CD4-positive, alpha-beta T cell (primary cell): ENCODE results near the gene MED12L. TPM values are rescaled to one million over a fixed set of nuclear protein-coding genes. Genes with fewer than 3 reads are reported as not detected.

ENCODE experiments used
- ATAC-seq: fragments of 200-7000 bp; cut with Tn5 transposase; one replicate; pipeline ENCODE4 v1.10.0; 2022; ENCODE audit warnings: mild to moderate bottlenecking; ENCODE audit not compliant: poor library complexity
- CTCF ChIA-PET: fragments of 350-600 bp; sonication (Branson Sonifier 250); formaldehyde crosslinking; loops from one replicate; lab custom pipeline; 2021; ENCODE audit warnings: antibody characterized with exemption, inconsistent platforms; lab: Charles Lee
- POLR2A ChIA-PET: fragments of 350-600 bp; sonication (Branson Sonifier 250); formaldehyde crosslinking; loops from one replicate; lab custom pipeline; 2021; ENCODE audit warnings: antibody characterized with exemption, inconsistent platforms; lab: Charles Lee
- DNase-seq, 14 experiments: peaks; one replicate each; pipeline ENCODE4 v3.0.0-alpha.2; 2013 to 2020; ENCODE audit warnings: mixed read lengths in 2 of 14
- H3K27ac ChIP-seq, 2 donors: one replicate each; pipeline versions ENCODE4 v1.5.1 to v1.7.0; 2013; ENCODE audit warnings: low read length in 2 of 2, low read depth in 1 of 2, mild to moderate bottlenecking in 1 of 2
- H3K27me3 ChIP-seq, 2 experiments: 1 replicate in 1 of 2; 2 replicates in 1 of 2; pipeline versions ENCODE4 v1.6.1 to v1.7.0; 2013; ENCODE audit warnings: low read length in 2 of 2, control low read depth in 1 of 2, mild to moderate bottlenecking in 1 of 2, moderate library complexity in 1 of 2; ENCODE audit not compliant: insufficient read depth in 2 of 2, control insufficient read depth in 1 of 2
- H3K36me3 ChIP-seq: one replicate; pipeline ENCODE4 v1.6.1; 2013; ENCODE audit warnings: low read length, control low read depth; ENCODE audit not compliant: insufficient read depth
- H3K4me1 ChIP-seq: one replicate; pipeline ENCODE4 v1.6.1; 2013; ENCODE audit warnings: low read length, control low read depth; ENCODE audit not compliant: insufficient read depth
- H3K4me3 ChIP-seq: one replicate; pipeline ENCODE4 v1.5.1; 2013; ENCODE audit warnings: mild to moderate bottlenecking, low read length, moderate library complexity
- H3K9me3 ChIP-seq, 2 experiments: 1 replicate in 1 of 2; 2 replicates in 1 of 2; pipeline versions ENCODE4 v1.6.1 to v1.7.0; 2013; ENCODE audit warnings: low read length in 2 of 2, mild to moderate bottlenecking in 2 of 2, control low read depth in 1 of 2, moderate library complexity in 1 of 2; ENCODE audit not compliant: control insufficient read depth in 1 of 2, insufficient read depth in 1 of 2
- H3K27ac Mint-ChIP-seq: one replicate; pipeline ENCODE4 v1.8.0; 2020; ENCODE audit warnings: mixed read lengths
- H3K27me3 Mint-ChIP-seq: one replicate; pipeline ENCODE4 v1.8.0; 2021; ENCODE audit warnings: mixed read lengths
- H3K36me3 Mint-ChIP-seq: one replicate; pipeline ENCODE4 v1.8.0; 2021; ENCODE audit warnings: low read depth, mixed read lengths
- H3K4me1 Mint-ChIP-seq: one replicate; pipeline ENCODE4 v1.8.0; 2021; ENCODE audit warnings: low read depth, mixed read lengths
- H3K4me3 Mint-ChIP-seq: one replicate; pipeline ENCODE4 v1.8.0; 2020; ENCODE audit warnings: mild to moderate bottlenecking, mixed read lengths
- H3K9me3 Mint-ChIP-seq: one replicate; pipeline ENCODE4 v1.8.0; 2020; ENCODE audit warnings: mixed read lengths
- CTCF ChIP-seq: fragments of 200-600 bp; IDR thresholded peaks from one replicate; pipeline ENCODE4 v1.8.0; 2022; ENCODE audit warnings: antibody characterized with exemption, mild to moderate bottlenecking
- intact Hi-C, 2 experiments: fragments of 100-400 bp; cut with DNase I in 1 of 2; cut with micrococcal nuclease in 1 of 2; formaldehyde crosslinking; loops; one replicate each; pipeline versions ENCODE4 v1.15.1 to v1.9.0; 2023 to 2025; cut with DNase I, micrococcal nuclease
- total RNA-seq, 174 experiments: library from RNA in 2 of 174; stranded (reverse) in 2 of 174; gene quantifications; one replicate each; pipeline ENCODE4 v1.2.3 and lab custom pipeline; 2021 to 2026

MED12L gene
- total RNA-seq, 2 experiments from 2014 or later, result 0.39 to 0.49 TPM

GRCh38 chr3:151398895-151399294 is 313.4 kb downstream of the MED12L start:
- Mint-ChIP-seq H3K27me3 (no peaks in the 10 kb centered on the region), H3K9me3 (no peaks in the 10 kb centered on the region), H3K36me3 (no peaks in the 10 kb centered on the region), H3K4me1 (no peaks in the 10 kb centered on the region), H3K4me3 (no peak overlapping the region), H3K27ac (no peak overlapping the region)
- H3K9me3 ChIP-seq, result no peaks in the 10 kb centered on the region
- ChIA-PET CTCF (no interaction called here), POLR2A (no interaction called here)
- ATAC-seq, result no peak
- no peak overlapping the region for H3K27ac ChIP-seq
- H3K4me3 ChIP-seq, result no peak overlapping the region
- DNase-seq, result no peak
- no peaks in the 10 kb centered on the region for H3K4me1 ChIP-seq
- no peaks in the 10 kb centered on the region for H3K27me3 ChIP-seq
- TF ChIP-seq CTCF, result no peak
- intact Hi-C loops, result no loop called here
- no peaks in the 10 kb centered on the region for H3K36me3 ChIP-seq

GRCh38 chr3:151400341-151400740 is 314.9 kb downstream of the MED12L start:
- no peak overlapping the region for H3K27ac ChIP-seq
- H3K4me1 ChIP-seq, result no peaks in the 10 kb centered on the region
- ChIA-PET POLR2A (no interaction called here), CTCF (interaction anchor here (0.5 to 1.4 kb wide), 3 partner anchors 9 to 20 kb away, joined by 3 to 4 read pairs (median 3); no protein-coding TSS in a partner anchor)
- H3K9me3 Mint-ChIP-seq, result no peaks in the 10 kb centered on the region
- DNase-seq, result no peak
- H3K4me3 ChIP-seq, result no peak overlapping the region
- intact Hi-C loops, result no loop called here
- ATAC-seq, result no peak
- no peaks in the 10 kb centered on the region for H3K4me1 Mint-ChIP-seq
- no peak overlapping the region for H3K27ac Mint-ChIP-seq
- TF ChIP-seq CTCF, result no peak
- no peaks in the 10 kb centered on the region for H3K9me3 ChIP-seq
- no peaks in the 10 kb centered on the region for H3K36me3 ChIP-seq
- H3K4me3 Mint-ChIP-seq, result no peak overlapping the region
- no peaks in the 10 kb centered on the region for H3K36me3 Mint-ChIP-seq
- peaks cover 2% of the 10 kb centered on the region for H3K27me3 Mint-ChIP-seq
- no peaks in the 10 kb centered on the region for H3K27me3 ChIP-seq

- Mint-ChIP-seq H3K27me3 (peaks cover 4% of the 10 kb centered on the region), H3K4me1 (no peaks in the 10 kb centered on the region), H3K9me3 (no peaks in the 10 kb centered on the region), H3K36me3 (no peaks in the 10 kb centered on the region), H3K4me3 (no peak overlapping the region), H3K27ac (no peak overlapping the region)
- TF ChIP-seq CTCF, result no peak
- Histone ChIP-seq H3K4me3 (no peak overlapping the region), H3K9me3 (no peaks in the 10 kb centered on the region), H3K27me3 (no peaks in the 10 kb centered on the region), H3K36me3 (no peaks in the 10 kb centered on the region), H3K27ac (no peak overlapping the region), H3K4me1 (no peaks in the 10 kb centered on the region)
- ChIA-PET CTCF (no interaction called here), POLR2A (no interaction called here)
- intact Hi-C loops, result no loop called here
- no peak for ATAC-seq
- no peak for DNase-seq
Measured at GRCh38 chr3:151402349-151402748, 316.9 kb downstream of the MED12L start.
